ENCODE data around the gene EIF2AK2. TPM values are rescaled to one million over a fixed set of nuclear protein-coding genes. Genes with fewer than 3 reads are reported as not detected.

The EIF2AK2 gene
- total and polyA plus RNA-seq, 5 experiments from 2014 or later = 18.8 to 31.1 (median 24.4) TPM

DNA sequence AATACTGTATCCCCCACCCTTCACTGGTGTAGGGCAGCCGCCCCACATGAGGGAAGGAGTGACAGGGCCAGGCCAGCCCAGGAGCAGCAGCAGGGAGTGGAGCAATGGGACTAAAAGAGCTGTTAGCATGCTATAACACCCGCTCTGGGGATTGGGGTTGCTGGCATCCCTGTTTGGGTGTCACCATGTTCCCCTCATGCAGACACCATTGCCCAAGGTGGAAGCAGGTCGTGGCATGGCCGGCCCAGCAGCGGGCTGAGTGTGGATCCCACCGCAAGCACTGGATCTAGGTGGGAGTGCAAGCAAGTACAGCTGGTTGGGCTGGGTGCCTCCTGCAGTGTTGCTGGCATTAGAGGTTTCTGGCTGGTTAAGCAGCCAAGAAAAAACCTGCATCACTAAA, 35.0 kb upstream of the EIF2AK2 start:
- POLR2A ChIA-PET = interaction anchor here (0.6 kb wide), 1 partner anchor 1705 kb away, joined by 3 read pairs; no protein-coding TSS in a partner anchor
- Mint-ChIP-seq H3K36me3 (no peaks in the 10 kb centered on the region), H3K4me1 (peaks cover 4 to 7% (median 5%) of the 10 kb centered on the region in 4 donors), H3K9me3 (peaks cover 0 to 3% (median 0%) of the 10 kb centered on the region in 9 donors), H3K27me3 (peaks cover 0 to 7% (median 0%) of the 10 kb centered on the region in 5 donors), H3K27ac (no peak overlapping the region), H3K4me3 (no peak overlapping the region)
- no peak for ATAC-seq
- DNase-seq = no peak

DNA sequence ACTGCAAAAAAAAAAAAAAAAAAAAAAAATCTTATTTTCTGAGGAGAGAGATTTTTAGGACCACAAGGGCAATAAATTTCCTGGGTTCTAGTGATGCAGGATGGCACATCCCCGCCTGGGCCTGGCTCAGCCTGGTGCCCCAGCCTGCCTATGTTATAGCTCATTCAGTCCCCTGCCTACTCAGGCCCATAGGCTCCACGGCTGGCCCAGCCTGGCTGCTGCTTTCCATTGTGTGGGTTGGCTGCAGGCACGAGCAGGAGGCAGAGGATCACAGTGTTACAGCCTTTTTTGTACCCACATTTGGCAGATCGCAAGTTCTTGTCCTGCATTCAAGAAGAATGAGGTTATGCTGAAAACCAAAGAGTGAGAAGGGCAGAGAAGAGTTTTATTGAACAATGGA, 34.5 kb upstream of the EIF2AK2 start:
- no peak overlapping the region for H3K27ac Mint-ChIP-seq
- H3K9me3 Mint-ChIP-seq = peaks cover 0 to 1% (median 0%) of the 10 kb centered on the region in 9 donors
- H3K27me3 Mint-ChIP-seq = peaks cover 0 to 7% (median 4%) of the 10 kb centered on the region in 5 donors
- no peaks in the 10 kb centered on the region for H3K36me3 Mint-ChIP-seq
- no peak for DNase-seq
- H3K4me3 Mint-ChIP-seq = no peak overlapping the region
- POLR2A ChIA-PET = no interaction called here
- no peak for ATAC-seq
- H3K4me1 Mint-ChIP-seq = peaks cover 1 to 3% (median 2%) of the 10 kb centered on the region in 4 donors

GRCh38 chr2:37190290-37190689, 33.5 kb upstream of the EIF2AK2 start:
- no peaks in the 10 kb centered on the region for H3K4me1 Mint-ChIP-seq
- no peaks in the 10 kb centered on the region for H3K9me3 Mint-ChIP-seq
- H3K4me3 Mint-ChIP-seq = no peak overlapping the region
- H3K27me3 Mint-ChIP-seq = peaks cover 0 to 10% (median 4%) of the 10 kb centered on the region in 5 donors
- DNase-seq (no peak), ATAC-seq (no peak)
- H3K27ac Mint-ChIP-seq = peak overlapping the region in 1 of 10 donors; percentile 60
- POLR2A ChIA-PET = no interaction called here
- H3K36me3 Mint-ChIP-seq = no peaks in the 10 kb centered on the region

- POLR2A ChIA-PET = no interaction called here
- Mint-ChIP-seq H3K27ac (no peak overlapping the region), H3K27me3 (peaks cover 0 to 10% (median 4%) of the 10 kb centered on the region in 5 donors), H3K4me3 (no peak overlapping the region), H3K9me3 (no peaks in the 10 kb centered on the region), H3K36me3 (no peaks in the 10 kb centered on the region), H3K4me1 (no peaks in the 10 kb centered on the region)
- no peak for ATAC-seq
- no peak for DNase-seq
Observed at GRCh38 chr2:37189452-37190153, 32.8 kb upstream of the EIF2AK2 start.

DNA sequence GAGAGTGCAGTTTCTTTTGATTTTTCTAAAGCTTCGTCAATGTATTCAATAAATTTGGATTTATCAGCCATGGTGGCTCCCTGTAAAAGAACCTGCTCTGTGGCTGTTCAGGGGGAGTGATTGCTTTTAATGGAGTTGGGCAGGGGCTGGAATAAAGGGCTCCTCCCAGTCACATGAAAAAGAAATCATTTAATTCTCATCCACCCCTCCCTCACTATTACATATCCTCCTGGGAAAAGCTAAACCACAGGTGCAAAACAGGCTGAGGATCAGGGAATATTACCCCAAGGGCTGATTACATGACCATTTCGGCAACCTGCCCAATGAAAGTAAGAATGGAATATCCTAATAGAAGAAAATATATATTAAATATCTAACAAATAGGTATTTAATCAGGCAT, 31.8 kb upstream of the EIF2AK2 start, which contains the start of gene SULT6B1:
Gene SULT6B1 (minus strand): TSS at position 101 of the 400 bp plus-strand sequence. CDS start 30 bp downstream, at position 71.
- no peaks in the 10 kb centered on the region for H3K4me1 Mint-ChIP-seq
- no peak within 1 kb of the TSS for H3K4me3 Mint-ChIP-seq
- POLR2A ChIA-PET = no interaction called here
- H3K27ac Mint-ChIP-seq = no peak within 1 kb of the TSS
- no peak for DNase-seq
- H3K9me3 Mint-ChIP-seq = no peaks in the 10 kb centered on the region
- H3K27me3 Mint-ChIP-seq = peaks cover 1 to 10% (median 4%) of the 10 kb centered on the region in 5 donors
- H3K36me3 Mint-ChIP-seq = no peaks in the 10 kb centered on the region
- ATAC-seq = no peak

- DNase-seq (no peak), ATAC-seq (no peak)
- H3K9me3 Mint-ChIP-seq = no peaks in the 10 kb centered on the region
- H3K27me3 Mint-ChIP-seq = peaks cover 0 to 11% (median 4%) of the 10 kb centered on the region in 5 donors
- H3K36me3 Mint-ChIP-seq = no peaks in the 10 kb centered on the region
- H3K4me3 Mint-ChIP-seq = no peak overlapping the region
- H3K4me1 Mint-ChIP-seq = no peaks in the 10 kb centered on the region
- H3K27ac Mint-ChIP-seq = no peak overlapping the region
- POLR2A ChIA-PET = no interaction called here
Observed at GRCh38 chr2:37181726-37182684, 25.2 kb upstream of the EIF2AK2 start.

GRCh38 chr2:37180640-37181039, 23.9 kb upstream of the EIF2AK2 start:
- ATAC-seq (no peak), DNase-seq (no peak)
- no peaks in the 10 kb centered on the region for H3K36me3 Mint-ChIP-seq
- POLR2A ChIA-PET = interaction anchor here (0.6 kb wide), 1 partner anchor 42 kb away, joined by 5 read pairs; no protein-coding TSS in a partner anchor
- no peaks in the 10 kb centered on the region for H3K4me1 Mint-ChIP-seq
- no peak overlapping the region for H3K4me3 Mint-ChIP-seq
- H3K27me3 Mint-ChIP-seq = peaks cover 0 to 6% (median 3%) of the 10 kb centered on the region in 5 donors
- no peak overlapping the region for H3K27ac Mint-ChIP-seq
- H3K9me3 Mint-ChIP-seq = no peaks in the 10 kb centered on the region

- POLR2A ChIA-PET = no interaction called here
- Mint-ChIP-seq H3K27ac (no peak overlapping the region), H3K4me1 (no peaks in the 10 kb centered on the region), H3K9me3 (no peaks in the 10 kb centered on the region), H3K4me3 (no peak overlapping the region), H3K36me3 (no peaks in the 10 kb centered on the region), H3K27me3 (peaks cover 0 to 6% (median 3%) of the 10 kb centered on the region in 5 donors)
- no peak for ATAC-seq
- DNase-seq = no peak
Observed at GRCh38 chr2:37180006-37180639, 23.3 kb upstream of the EIF2AK2 start.

GRCh38 chr2:37173741-37174140, 17.0 kb upstream of the EIF2AK2 start:
- Mint-ChIP-seq H3K27me3 (peaks cover 0 to 3% (median 0%) of the 10 kb centered on the region in 5 donors), H3K9me3 (no peaks in the 10 kb centered on the region), H3K4me3 (no peak overlapping the region), H3K4me1 (no peaks in the 10 kb centered on the region), H3K36me3 (no peaks in the 10 kb centered on the region), H3K27ac (no peak overlapping the region)
- ATAC-seq (no peak), DNase-seq (no peak)
- POLR2A ChIA-PET = no interaction called here

GRCh38 chr2:37171624-37171950, 14.8 kb upstream of the EIF2AK2 start:
- POLR2A ChIA-PET = no interaction called here
- Mint-ChIP-seq H3K4me1 (no peaks in the 10 kb centered on the region), H3K27me3 (peaks cover 0 to under 1% (median 0%) of the 10 kb centered on the region in 5 donors), H3K4me3 (no peak overlapping the region), H3K9me3 (peaks cover 0 to 1% (median 0%) of the 10 kb centered on the region in 9 donors), H3K36me3 (no peaks in the 10 kb centered on the region), H3K27ac (no peak overlapping the region)
- no peak for ATAC-seq
- no peak for DNase-seq

DNA sequence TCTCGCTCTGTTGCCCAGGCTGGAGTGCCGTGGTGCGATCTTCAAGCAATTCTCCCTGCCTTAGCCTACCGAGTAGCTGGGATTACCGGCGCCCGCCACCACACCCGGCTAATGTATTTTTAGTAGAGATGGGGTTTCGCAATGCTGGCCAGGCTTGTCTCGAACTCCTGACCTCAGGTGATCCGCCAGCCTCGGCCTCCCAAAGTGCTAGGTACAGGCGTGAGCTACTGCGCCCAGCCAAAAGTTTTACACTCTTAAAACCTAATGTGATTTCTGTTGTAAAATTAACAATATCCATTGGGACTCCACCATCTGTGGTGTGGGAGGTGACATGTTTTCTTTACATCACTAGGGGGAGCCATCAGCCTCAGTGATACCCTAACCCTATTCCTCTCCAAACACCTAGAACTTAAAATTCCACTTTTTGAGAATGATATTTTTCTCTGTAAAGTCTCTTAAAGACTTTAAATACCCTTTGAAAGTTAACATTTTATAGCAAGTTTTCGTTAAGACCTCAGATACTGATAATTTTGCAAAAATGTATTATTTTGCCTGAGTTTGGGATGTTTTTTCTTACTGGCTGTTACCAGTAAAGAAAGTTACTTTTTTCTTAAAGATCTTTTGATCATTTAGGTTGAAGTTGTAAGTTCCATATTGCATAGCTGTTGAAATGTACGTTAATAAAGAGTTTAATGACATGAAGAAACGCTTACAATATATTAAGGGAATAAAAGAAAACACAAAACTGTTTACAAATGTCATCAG, 11.6 kb upstream of the EIF2AK2 start:
- H3K9me3 Mint-ChIP-seq = peaks cover 3 to 22% (median 16%) of the 10 kb centered on the region in 9 donors
- H3K36me3 Mint-ChIP-seq = peaks cover 0 to 6% (median 3%) of the 10 kb centered on the region in 3 donors
- peak; percentile 78 to 82 for ATAC-seq
- H3K27me3 Mint-ChIP-seq = no peaks in the 10 kb centered on the region
- peak in 5 of 10 donors; percentile 10 to 44 (median 36) for DNase-seq
- POLR2A ChIA-PET = interaction anchor here (2.0 kb wide), 1 partner anchor 12 kb away, joined by 7 read pairs; the partner anchor contains the start of gene EIF2AK2
- no peak overlapping the region for H3K4me3 Mint-ChIP-seq
- no peaks in the 10 kb centered on the region for H3K4me1 Mint-ChIP-seq
- H3K27ac Mint-ChIP-seq = peak overlapping the region in 1 of 10 donors; percentile 58

DNA sequence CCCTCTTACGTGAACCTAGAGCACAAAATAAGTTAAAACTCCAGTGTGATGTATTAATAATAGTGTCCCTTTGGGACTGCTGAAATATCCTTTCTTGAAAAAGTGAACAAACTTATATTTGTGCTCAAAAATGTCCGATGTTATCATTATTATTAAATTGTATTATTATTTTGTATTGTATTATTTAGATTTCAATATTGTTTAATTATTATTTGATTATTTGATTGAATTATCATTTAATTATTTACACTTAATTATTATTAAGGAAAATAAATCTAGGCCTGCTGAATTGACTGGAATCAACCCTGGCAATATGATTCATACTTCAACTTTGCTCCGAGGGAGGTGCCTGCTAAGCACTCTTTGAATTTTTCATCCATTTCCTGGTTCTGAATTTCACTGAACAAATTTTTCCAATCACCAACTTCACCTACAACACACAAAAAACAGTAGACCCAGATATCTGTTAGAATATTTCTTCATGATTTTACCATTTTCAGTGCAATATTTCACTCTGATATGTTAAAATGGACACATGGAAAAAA, 10.9 kb upstream of the EIF2AK2 start:
- ATAC-seq = no peak
- POLR2A ChIA-PET = no interaction called here

More for the DNA sequence above, 10.9 kb upstream of the EIF2AK2 start:
- no peaks in the 10 kb centered on the region for H3K27me3 Mint-ChIP-seq
- H3K36me3 Mint-ChIP-seq = peaks cover 0 to 6% (median 3%) of the 10 kb centered on the region in 3 donors
- H3K27ac Mint-ChIP-seq = no peak overlapping the region
- no peaks in the 10 kb centered on the region for H3K4me1 Mint-ChIP-seq
- no peak for DNase-seq
- H3K4me3 Mint-ChIP-seq = no peak overlapping the region
- H3K9me3 Mint-ChIP-seq = peaks cover 3 to 22% (median 16%) of the 10 kb centered on the region in 9 donors
